Esophagus squamous epithelium (tissue), 5 donors: ENCODE data around the gene ATP6V0D1. TPM values are rescaled to one million over a fixed set of nuclear protein-coding genes. Genes with fewer than 3 reads are reported as not detected.

Experiments
- DNase-seq: peaks from one replicate; lab custom pipeline; 2025; lab: John Stamatoyannopoulos, UW
- H3K27ac ChIP-seq, 4 donors: fragments of 200-600 bp; sonication (generic); one replicate each; pipeline ENCODE4 v1.5.1; 2016 to 2019; ENCODE audit warnings: mild to moderate bottlenecking in 1 of 4
- H3K27me3 ChIP-seq, 4 donors: fragments of 200-600 bp; sonication (generic); 1 replicate in 3 of 4; 2 replicates in 1 of 4; pipeline versions ENCODE4 v1.5.1 to v1.6.0; 2017 to 2021; ENCODE audit warnings: antibody characterized with exemption in 1 of 4
- H3K36me3 ChIP-seq, 3 donors: fragments of 200-600 bp; sonication (generic); one replicate each; pipeline ENCODE4 v1.5.1; 2016 to 2019
- H3K4me1 ChIP-seq, 3 donors: fragments of 200-600 bp; sonication (generic); one replicate each; pipeline ENCODE4 v1.5.1; 2017 to 2019
- H3K4me3 ChIP-seq, 4 donors: fragments of 200-600 bp; sonication (generic); 1 replicate in 3 of 4; 2 replicates in 1 of 4; pipeline ENCODE4 v1.5.1; 2016 to 2019; ENCODE audit warnings: mild to moderate bottlenecking in 2 of 4, moderate library complexity in 1 of 4
- H3K9me3 ChIP-seq, 3 donors: fragments of 200-600 bp; sonication (generic); one replicate each; pipeline ENCODE4 v1.5.1; 2016 to 2019
- CTCF ChIP-seq, 6 experiments: fragments of 450-650 bp in 4 of 6; fragments of 200-600 bp in 2 of 6; sonication (generic) in 2 of 6; IDR thresholded peaks; one replicate each; pipeline ENCODE4 v1.5.1; 2016 to 2019; ENCODE audit warnings: antibody characterized with exemption in 6 of 6, mild to moderate bottlenecking in 4 of 6, moderate library complexity in 4 of 6
- POLR2A ChIP-seq, 4 donors: fragments of 450-650 bp; IDR thresholded peaks; one replicate each; pipeline ENCODE4 v1.6.1; 2017; ENCODE audit warnings: antibody characterized with exemption in 4 of 4, mild to moderate bottlenecking in 4 of 4, moderate library complexity in 3 of 4
- WGBS, 2 donors: methylation state at CpG; one replicate each; pipeline ENCODE4 v1.1.5; 2018; 5-methylcytosine and 5-hydroxymethylcytosine counted together
- intact Hi-C: fragments of 100-400 bp; cut with DNase I; formaldehyde crosslinking; loops from one replicate; pipeline ENCODE4 v1.15.0; 2022
- total RNA-seq, 4 donors: library from RNA; depleted of rRNA; stranded (reverse); fragments of >200 nt; gene quantifications; one replicate each; pipeline ENCODE4 v1.1.0, GENCODE V29; 2016
- donor health status: DM: yes; HTN: yes; CAD: no.

Gene ATP6V0D1
- total RNA-seq, 4 donors from 2014 or later, result 99.4 to 158 (median 131) TPM

- Histone ChIP-seq H3K27me3 (no peaks in the 10 kb centered on the region), H3K9me3 (no peaks in the 10 kb centered on the region), H3K4me3 (no peak overlapping the region), H3K36me3 (peaks cover 0 to 25% (median 0%) of the 10 kb centered on the region in 3 donors), H3K4me1 (peaks cover 22 to 44% (median 26%) of the 10 kb centered on the region in 3 donors), H3K27ac (no peak overlapping the region)
- WGBS, 2 donors, result 87 to 88% methylated on average over 4 to 8 of the region's 12 CpGs
- intact Hi-C loops, result no loop called here
- no peak for TF ChIP-seq CTCF (IDR thresholded peaks at IDR 0.05)
- TF ChIP-seq POLR2A (IDR thresholded peaks at IDR 0.05), result no peak
- DNase-seq, result no peak
Measured at GRCh38 chr16:67483731-67484525, 3.0 kb upstream of the ATP6V0D1 start.

- peaks cover 0 to 25% (median 0%) of the 10 kb centered on the region in 3 donors for H3K36me3 ChIP-seq
- H3K27ac ChIP-seq, result peak within 1 kb of the TSS; percentile 7 to 97 (median 92)
- peak within 1 kb of the TSS in 3 of 4 donors; percentile 80 to 97 (median 96) for H3K4me3 ChIP-seq
- no peak for TF ChIP-seq CTCF (IDR thresholded peaks at IDR 0.05)
- no peak for TF ChIP-seq POLR2A (IDR thresholded peaks at IDR 0.05)
- WGBS, 2 donors, result 100% methylated on average over 2 of the region's 6 CpGs; no CpG with 5 or more reads in 1 of the 2 donors
- peaks cover 25 to 52% (median 33%) of the 10 kb centered on the region in 3 donors for H3K4me1 ChIP-seq
- DNase-seq, result no peak
- H3K9me3 ChIP-seq, result no peaks in the 10 kb centered on the region
- H3K27me3 ChIP-seq, result no peaks in the 10 kb centered on the region
- intact Hi-C loops, result no loop called here
Measured at GRCh38 chr16:67483150-67483549, 2.2 kb upstream of the ATP6V0D1 start, which contains the start of gene AGRP. Gene AGRP, minus strand, starts transcription at chr16:67483547. Its CDS starts 149 bp downstream, at chr16:67483398.

GRCh38 chr16:67482233-67482924 lies 1.4 kb upstream of the ATP6V0D1 start:
- DNase-seq, result no peak
- intact Hi-C loops, result no loop called here
- 38 to 52% methylated on average over 9 of the region's 25 CpGs for WGBS, 2 donors
- H3K36me3 ChIP-seq, result peaks cover 0 to 25% (median 0%) of the 10 kb centered on the region in 3 donors
- H3K27me3 ChIP-seq, result no peaks in the 10 kb centered on the region
- H3K9me3 ChIP-seq, result no peaks in the 10 kb centered on the region
- TF ChIP-seq POLR2A (IDR thresholded peaks at IDR 0.05) (no peak), CTCF (IDR thresholded peaks at IDR 0.05) (no peak)
- peak overlapping the region; percentile 80 to 97 (median 89) for H3K4me3 ChIP-seq
- peak overlapping the region; percentile 69 to 97 (median 92) for H3K27ac ChIP-seq
- peaks cover 25 to 59% (median 38%) of the 10 kb centered on the region in 3 donors for H3K4me1 ChIP-seq

- 3 to 7% methylated on average over 17 of the region's 17 CpGs for WGBS, 2 donors
Measured at GRCh38 chr16:67481561-67482232, 740 bp upstream of the ATP6V0D1 start.

More at GRCh38 chr16:67481561-67482232, 740 bp upstream of the ATP6V0D1 start:
- peaks cover 25 to 65% (median 38%) of the 10 kb centered on the region in 3 donors for H3K4me1 ChIP-seq
- H3K27ac ChIP-seq, result peak overlapping the region; percentile 69 to 97 (median 92)
- intact Hi-C loops, result no loop called here
- DNase-seq, result no peak
- peak overlapping the region; percentile 80 to 97 (median 89) for H3K4me3 ChIP-seq
- no peaks in the 10 kb centered on the region for H3K27me3 ChIP-seq
- no peak for TF ChIP-seq POLR2A (IDR thresholded peaks at IDR 0.05)
- no peak for TF ChIP-seq CTCF (IDR thresholded peaks at IDR 0.05)
- H3K36me3 ChIP-seq, result peaks cover 0 to 25% (median 0%) of the 10 kb centered on the region in 3 donors
- no peaks in the 10 kb centered on the region for H3K9me3 ChIP-seq
